Stimulated activated CD4-positive, alpha-beta T cell treated with anti-CD3 and anti-CD28 coated beads, Interleukin-12 subunit alpha, Interleukin-12 subunit beta, amount 100 ng/mL, for 24 hours (primary cell): Measurements from ENCODE around the gene GDI1.

Experiments
- DNase-seq, 2 experiments: peaks; one replicate each; pipeline ENCODE4 v3.0.0-alpha.2; 2020; ENCODE audit warnings: low read depth in 2 of 2

Gene GDI1

DNA sequence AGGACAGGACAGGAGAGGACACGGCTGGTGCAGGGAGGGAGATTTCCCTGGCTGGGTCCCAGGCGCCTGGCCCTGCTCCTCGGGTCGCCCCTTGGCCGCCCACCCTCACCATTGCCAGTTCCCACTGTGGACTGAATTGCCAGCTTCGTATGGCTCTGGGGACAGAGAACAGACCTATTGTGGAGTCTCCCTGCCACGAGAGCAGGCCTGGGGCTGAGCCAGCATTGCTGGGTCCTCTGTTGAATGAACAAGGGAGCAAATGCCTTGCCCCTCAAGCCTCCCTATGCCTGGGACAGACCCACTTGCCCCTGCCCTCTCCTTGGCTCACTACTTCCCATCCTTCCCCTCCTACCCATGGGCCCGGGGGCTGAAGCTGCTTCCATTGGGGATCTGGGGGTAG lies 25.4 kb downstream of the GDI1 start:
- DNase-seq = no peak

DNA sequence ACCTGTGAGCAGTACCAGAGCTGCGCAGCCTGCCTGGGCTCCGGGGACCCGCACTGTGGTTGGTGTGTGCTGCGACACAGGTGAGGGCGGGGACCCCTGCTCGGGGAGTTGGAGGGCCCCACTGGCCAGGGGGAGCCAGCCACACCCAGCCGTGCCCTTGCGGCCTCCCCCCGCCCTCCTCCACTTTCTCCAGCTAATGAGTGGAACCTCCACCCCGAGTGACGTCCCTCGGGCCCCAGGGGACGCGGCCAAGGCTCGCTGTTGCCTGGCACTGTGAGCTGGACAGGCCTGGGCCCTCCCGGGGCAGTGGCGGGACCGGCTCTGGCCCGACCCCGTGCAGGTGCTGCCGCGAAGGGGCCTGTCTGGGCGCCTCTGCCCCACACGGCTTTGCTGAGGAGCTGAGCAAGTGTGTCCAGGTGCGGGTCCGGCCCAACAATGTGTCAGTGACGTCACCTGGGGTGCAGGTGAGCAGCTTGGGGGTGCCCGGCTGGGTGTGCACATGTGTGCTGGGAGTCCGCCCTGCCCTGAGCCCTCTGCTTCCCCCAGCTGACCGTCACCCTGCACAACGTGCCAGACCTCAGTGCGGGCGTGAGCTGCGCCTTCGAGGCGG lies 26.8 kb downstream of the GDI1 start:
- DNase-seq = no peak

DNA sequence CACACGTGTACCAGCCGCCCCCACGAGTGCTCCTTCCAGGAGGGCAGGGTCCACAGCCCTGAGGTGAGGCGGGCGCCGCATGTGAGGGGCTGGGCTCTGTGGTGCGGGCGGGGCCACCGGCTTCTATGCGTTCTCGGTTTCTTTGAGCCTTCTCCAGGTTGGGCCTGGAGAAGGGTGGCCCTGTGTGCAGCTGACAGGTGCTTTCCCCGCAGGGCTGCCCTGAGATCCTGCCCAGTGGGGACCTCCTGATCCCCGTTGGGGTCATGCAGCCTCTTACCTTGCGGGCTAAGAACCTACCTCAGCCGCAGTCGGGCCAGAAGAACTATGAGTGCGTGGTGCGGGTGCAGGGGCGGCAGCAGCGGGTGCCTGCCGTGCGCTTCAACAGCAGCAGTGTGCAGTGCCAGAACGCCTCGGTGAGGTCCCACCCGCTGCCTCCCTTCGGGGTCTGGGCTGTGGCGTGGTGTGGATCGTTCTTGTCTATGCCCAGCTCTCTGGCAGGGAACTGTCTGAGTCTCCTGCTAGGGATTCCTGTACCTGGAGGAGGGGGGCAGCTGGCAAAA lies 27.9 kb downstream of the GDI1 start:
- DNase-seq = no peak

DNA sequence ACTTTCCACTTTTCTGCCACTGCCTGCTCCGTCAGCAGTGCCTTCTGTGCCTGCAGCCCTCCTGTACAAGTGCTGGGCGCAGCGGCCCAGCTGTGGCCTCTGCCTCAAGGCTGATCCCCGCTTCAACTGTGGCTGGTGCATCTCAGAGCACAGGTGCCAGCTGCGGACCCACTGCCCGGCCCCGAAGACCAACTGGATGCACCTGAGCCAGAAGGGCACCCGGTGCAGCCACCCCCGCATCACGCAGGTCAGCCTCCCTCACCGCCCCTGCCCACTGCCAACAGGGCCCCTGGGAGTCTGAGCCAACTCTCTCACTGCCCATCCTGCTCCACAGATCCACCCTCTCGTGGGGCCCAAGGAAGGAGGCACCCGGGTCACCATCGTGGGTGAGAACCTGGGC lies 28.6 kb downstream of the GDI1 start:
- no peak for DNase-seq

DNA sequence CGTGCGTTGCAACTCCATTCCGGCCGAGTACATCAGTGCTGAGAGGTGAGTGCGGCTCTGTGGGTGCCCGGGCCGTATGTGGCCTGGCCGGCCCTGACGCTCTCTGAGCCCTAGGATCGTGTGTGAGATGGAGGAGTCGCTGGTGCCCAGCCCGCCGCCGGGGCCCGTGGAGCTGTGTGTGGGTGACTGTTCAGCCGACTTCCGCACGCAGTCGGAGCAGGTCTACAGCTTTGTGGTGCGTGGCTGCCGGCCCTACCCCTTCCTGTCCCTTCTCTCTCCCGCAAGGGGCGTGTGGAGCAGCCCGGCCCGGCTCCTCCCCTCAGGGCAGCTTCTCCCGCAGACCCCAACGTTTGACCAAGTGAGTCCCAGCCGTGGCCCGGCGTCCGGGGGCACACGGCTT lies 29.1 kb downstream of the GDI1 start:
- no peak for DNase-seq

DNA sequence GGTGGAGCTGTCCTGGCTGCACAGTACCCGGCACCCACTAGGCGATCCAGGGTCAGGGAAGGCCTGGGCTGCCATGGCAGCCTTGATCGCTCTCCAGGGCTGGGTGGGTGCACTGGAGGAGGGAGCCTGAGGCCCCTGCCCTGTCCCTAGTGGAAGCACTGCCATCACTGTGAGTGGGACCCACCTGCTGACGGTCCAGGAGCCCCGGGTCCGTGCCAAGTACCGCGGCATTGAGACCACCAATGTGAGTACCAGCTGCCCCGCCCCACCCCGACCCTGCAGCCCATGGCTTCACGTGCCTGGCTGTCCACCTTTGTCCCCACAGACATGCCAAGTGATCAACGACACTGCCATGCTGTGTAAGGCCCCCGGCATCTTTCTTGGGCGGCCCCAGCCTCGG lies 30.0 kb downstream of the GDI1 start:
- no peak for DNase-seq

DNA sequence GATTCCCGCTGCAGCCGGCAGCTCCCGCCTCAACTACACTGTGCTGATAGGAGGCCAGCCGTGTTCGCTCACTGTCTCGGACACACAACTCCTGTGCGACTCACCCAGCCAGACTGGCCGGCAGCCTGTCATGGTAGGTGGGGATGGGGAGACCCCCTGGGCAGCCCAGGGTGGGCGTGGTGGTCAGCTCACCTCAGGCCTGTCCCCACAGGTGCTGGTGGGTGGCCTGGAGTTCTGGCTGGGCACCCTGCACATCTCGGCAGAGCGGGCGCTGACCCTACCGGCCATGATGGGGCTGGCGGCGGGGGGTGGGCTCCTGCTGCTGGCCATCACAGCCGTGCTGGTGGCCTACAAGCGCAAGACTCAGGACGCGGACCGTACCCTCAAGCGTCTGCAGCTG lies 30.6 kb downstream of the GDI1 start:
- no peak for DNase-seq

DNA sequence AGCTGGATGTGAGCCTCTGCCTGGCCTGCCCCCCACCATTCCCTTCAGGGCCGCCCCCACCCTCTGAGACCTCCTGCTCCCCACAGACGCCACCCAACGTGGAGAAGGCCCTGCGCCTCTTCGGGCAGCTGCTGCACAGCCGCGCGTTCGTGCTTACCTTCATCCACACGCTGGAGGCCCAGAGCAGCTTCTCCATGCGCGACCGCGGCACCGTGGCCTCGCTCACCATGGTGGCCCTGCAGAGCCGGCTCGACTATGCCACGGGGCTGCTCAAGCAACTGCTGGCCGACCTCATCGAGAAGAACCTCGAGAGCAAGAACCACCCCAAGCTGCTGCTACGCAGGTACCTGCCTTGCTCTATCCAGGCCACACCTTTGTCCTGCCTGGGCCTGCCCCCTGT lies 31.3 kb downstream of the GDI1 start:
- DNase-seq = no peak

DNA sequence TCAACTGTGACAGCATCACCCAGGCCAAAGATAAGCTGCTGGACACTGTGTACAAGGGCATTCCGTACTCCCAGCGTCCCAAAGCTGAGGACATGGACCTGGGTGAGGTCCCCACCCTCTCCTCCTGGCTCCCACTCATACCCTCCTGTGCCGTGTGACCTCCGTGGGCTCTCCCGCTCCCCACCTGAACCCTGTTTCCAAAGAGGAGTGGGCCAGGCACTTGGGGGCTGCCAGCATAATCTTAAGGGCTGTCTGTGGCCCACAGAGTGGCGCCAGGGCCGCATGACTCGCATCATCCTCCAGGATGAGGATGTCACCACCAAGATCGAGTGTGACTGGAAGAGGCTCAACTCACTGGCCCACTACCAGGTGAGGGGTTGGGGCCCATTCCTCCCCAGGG lies 32.2 kb downstream of the GDI1 start:
- no peak for DNase-seq

DNA sequence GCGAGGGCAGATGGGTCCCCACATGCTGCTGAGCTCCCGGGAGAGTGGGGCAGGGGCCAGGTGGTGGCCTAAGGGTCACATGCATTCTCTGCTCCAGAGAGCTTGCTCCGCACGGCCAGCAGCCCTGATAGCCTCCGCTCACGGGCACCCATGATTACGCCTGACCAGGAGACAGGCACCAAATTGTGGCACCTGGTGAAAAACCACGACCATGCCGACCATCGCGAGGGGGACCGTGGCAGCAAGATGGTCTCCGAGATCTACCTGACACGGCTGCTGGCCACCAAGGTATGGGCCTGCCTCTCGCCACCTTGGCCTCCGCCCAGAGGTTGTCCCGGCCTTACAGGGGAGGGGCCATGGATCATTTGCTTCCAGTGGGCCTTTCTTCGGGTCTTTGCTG lies 32.9 kb downstream of the GDI1 start:
- no peak for DNase-seq

DNA sequence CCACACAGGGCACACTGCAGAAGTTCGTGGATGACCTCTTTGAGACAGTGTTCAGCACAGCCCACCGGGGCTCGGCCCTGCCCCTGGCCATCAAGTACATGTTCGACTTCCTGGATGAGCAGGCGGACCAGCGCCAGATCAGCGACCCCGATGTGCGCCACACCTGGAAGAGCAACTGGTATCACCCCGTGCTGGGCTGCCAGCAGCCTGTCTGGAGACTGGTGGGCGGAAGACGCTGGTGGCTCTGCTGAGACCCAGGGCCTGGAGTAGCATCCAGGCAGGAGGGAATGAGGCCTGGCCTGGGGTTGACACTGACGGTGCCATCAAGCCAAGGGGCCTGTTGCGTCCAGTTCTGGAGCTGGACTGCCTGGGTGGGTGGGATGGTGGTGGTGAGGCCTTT lies 33.5 kb downstream of the GDI1 start:
- no peak for DNase-seq

DNA sequence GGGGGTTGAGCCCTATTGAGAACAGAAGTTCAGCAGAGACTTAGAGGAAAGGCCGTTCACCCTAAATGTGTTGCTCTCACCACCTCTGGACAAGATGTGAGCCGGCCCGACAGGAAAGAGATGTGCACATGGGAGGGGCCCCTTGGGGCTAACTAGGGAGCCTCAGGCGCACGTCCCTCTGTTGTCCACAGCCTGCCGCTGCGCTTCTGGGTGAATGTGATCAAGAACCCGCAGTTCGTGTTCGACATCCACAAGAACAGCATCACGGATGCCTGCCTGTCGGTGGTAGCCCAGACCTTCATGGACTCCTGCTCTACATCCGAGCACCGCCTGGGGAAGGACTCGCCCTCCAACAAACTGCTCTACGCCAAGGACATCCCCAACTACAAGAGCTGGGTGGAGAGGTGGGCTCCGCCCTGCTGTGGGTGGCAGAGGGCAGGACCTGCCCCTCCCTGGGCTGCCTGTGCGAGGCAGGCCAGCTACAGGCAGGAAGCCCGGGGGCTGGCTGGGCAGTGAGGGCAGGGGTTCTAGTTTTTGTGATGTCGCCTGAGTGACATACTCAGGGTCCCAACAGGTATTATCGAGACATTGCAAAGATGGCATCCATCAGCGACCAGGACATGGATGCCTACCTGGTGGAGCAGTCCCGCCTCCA lies 34.1 kb downstream of the GDI1 start:
- DNase-seq = no peak

DNA sequence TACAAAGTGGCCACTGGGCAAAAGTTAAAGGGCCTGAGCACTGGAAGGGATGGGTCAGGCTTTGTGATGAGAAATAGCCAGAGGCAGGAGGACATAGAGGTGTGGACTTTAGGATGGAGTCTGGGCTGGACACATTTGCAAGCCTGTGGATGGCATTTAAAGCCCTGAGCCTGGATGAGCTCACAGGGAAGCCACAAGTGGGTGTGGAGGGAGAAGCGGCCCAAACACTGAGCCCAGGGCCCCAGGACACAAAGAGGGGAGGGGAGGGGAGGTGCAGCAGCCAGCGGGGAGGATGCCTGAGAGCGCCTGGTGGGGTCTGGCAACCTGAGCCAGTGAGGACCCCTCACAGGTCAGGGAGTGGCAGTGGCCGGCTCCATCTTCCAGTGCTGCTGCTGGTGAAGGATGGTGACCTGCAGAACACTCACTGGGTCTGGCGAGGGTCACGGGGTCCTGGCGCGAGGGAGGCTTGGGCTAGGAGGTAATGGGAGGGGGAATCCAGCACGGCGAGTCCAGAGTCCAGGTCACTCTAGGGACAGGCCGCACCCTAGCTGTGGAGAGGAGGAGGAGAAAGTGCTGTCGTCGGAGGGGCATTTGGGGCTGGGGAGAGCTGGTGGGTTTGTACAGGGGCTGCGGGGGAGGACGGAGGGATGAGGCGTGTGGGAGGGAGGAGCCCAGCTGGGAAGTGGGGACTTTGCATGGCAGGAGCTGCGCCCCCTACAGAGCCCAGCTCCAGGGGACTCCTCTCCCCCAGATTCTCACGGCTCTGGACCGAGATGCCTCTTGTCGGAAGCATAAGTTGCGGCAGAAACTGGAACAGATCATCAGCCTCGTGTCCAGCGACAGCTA lies 35.1 kb downstream of the GDI1 start:
- DNase-seq = no peak

DNA sequence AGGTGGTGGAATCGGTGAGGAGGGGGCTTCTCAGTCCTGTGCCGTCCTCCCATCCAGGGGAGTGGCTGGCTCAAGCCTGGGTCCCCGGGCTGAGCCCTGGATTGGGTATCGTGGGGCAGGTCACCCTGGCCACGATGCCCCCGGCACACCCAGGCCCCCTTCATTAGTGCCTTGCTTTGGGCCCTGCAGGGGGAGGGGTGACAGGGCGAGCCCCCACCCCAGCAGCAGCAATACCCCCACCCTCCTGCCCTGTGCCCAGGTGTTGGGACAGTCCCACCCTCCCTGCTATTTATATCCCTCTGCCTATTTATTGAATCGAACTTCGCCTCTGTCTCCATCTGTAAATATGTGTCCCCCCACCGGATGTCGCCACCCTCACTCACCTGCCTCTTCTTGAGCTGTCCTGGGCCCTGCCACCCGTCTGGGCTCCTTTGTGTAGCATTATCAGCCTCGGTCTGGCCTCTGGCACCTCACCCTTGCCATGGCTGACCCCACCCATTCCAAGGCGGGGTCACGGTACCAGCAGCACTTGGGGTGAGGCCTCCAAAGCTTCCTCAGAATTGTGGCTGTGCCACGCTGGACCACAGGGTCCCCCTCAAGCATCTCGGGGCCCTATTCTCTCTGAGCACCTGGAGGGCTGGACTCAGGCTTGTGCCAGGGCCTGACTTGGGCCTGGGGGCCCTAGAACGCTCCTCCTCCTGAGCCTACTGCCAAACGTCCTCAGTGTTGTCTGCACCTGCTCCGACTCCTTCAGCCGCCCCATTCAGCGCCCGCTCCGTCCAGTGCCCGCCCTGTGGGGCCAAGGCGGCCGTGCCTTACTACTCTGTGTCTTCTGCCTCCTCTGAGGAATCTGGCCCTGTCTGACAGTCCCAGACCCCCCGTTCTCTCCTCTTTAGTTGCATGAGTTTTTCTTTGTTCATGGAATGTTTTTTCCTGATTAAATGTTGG lies 36.0 kb downstream of the GDI1 start:
- DNase-seq = no peak

DNA sequence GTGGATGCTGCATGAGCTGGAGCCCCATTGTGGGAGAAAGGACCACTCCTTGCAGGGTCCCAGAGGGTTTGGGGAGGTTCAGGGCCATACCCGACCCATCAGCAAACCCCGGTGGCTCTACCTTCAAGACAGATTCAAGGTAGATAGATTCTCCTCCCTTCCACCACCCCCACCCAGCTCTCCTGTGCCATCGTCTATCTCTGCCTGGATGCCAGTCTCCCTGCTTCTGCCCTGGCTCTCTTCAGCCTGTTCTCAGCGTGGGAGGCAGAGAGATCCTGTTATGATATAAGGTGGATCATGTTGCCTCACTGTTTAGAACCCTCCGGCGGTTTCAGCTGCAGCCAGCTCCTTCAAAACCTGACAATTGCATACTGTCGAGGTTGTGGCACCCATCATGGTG lies 36.7 kb downstream of the GDI1 start:
- no peak for DNase-seq

DNA sequence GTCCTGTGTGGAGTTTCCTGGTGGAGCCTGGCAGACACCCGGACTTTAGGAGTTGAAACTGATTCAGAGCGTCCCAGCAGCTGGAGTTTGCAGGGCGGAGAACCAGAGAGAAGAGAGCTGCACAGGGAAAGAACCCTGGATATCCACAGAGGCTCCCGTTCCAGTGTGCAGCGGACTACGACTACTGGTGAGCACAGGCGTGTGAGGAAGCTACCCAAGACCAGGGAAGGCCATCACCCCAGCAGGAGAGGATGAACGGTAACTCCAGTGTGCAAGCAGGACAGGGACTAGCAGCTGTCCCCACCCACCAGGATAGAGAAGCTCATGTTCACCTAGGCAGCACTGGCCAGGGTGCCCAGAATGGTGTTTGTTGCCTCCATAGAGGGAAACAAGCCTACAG lies 39.9 kb downstream of the GDI1 start:
- DNase-seq = no peak

DNA sequence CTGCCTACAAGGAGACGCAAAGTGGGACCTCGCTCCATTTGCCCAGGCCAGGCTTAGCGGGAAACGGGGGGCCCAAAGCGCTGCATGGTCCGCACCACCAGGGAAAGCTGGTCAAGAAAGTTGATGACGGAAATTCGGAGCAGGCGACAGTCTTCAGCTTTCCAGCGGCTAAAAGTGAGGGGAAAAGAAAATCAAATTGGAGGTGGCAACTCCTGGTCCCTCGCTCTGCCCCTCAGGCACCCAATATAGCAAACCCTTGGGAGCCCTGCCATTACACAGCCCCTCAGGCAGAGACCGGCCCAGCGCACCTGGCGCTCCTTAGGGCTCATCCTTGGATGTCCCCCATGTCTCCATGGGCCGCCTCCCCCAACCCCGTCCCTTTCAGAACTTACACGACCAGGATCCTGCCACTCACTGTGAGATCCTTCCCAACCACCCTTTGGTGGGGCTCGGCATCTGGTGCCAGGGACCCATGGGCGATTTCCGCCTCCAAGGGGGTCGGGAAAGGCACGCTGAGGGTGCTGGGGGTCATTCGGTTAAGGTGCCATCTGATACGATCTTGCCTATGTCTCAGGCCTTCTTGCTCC lies 41.0 kb downstream of the GDI1 start:
- no peak for DNase-seq

DNA sequence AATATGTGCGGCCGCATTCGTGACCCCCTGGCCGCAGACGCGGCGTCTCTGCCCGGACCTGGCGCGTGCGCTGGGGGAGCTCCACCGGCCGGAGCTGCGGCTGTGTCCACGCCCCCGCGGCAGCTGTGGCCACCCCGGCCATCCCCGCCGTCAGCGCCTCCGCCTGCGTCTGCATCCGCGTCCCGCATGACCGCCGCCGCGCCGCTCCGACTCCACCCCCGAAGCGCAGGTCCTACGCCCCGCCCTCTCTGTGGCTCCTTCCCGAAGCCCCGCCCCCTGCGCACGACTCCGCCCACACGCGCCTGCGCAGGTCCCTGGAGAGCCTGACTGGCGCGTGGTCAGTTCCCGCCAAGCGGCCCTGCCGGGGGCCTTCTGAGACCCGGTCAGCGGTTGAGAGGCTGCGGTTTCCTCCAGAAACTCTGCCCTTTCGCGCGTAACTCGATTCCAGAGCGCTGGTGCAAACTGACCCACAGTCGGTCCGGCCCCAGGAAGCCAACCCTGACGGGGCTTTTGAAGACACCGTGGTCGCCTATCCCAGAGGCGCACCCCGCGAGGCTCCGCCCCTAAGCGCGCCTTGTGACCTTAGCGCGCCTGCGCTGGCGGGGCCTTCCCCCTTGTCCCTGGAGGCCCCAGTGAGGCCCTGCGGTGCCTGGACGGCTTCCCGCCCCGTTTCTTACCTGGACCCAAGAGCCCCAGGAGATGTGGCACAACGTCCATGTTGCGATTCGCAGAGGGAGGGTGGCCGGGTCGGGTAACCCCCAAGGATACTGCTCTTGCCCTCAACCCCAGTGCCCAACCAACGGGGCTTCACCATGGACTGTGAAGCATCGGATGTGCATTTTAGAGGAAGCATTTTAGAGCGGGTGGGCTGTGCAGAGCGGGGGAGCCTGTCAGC lies 42.0 kb downstream of the GDI1 start, which contains the start of gene LAGE3:
Gene LAGE3 (minus strand): TSS at position 554 of the 895 bp plus-strand sequence. CDS start 366 bp downstream, at position 188.
- peak; percentile 83 to 91 for DNase-seq

DNA sequence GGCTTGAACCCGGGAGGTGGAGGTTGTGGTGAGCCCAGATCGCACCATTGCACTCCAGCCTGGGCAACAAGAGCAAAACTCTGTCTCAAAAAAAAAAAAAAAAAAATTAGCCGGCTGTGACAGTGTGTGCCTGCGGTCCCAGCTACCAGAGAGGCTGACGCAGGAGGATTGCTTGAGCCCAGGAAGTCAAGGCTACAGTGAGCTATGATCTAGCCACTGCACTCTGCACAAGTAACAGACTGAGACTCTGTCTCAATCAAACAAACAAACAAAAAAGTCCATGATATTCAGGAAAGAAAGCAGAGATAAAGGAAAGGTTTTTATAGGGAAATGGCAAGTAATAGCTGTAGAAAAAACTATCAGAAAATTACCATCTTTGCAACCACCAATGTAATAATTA lies 44.2 kb downstream of the GDI1 start:
- DNase-seq = no peak
